Measurements from ENCODE around the gene DOK4. TPM values are rescaled to one million over a fixed set of nuclear protein-coding genes. Genes with fewer than 3 reads are reported as not detected.

Gene DOK4
- total RNA-seq, 3 donors from 2014 or later (not counting 1 experiment from before 2014, with no cell fraction given) = 0.75 to 2.5 (median 1.5) TPM

GRCh38 chr16:57508035-57508425 lies 21.7 kb upstream of the DOK4 start:
- ATAC-seq = no peak
- H3K36me3 Mint-ChIP-seq = no peaks in the 10 kb centered on the region

GRCh38 chr16:57507136-57508034 lies 21.1 kb upstream of the DOK4 start:
- no peak overlapping the region for H3K27ac Mint-ChIP-seq

More at GRCh38 chr16:57508035-57508425, 21.7 kb upstream of the DOK4 start:
- intact Hi-C loops (cut with micrococcal nuclease) = no loop called here
- Mint-ChIP-seq H3K4me3 (no peak overlapping the region), H3K9me3 (no peaks in the 10 kb centered on the region), H3K27me3 (ENCODE audit: low read depth in 2 of 2) (no peaks in the 10 kb centered on the region), H3K27ac (no peak overlapping the region), H3K4me1 (no peaks in the 10 kb centered on the region)
- Histone ChIP-seq H3K27ac (ENCODE audit: low read length) (no peak overlapping the region), H3K4me1 (ENCODE audit: control insufficient read depth, insufficient read depth, low read length) (no peaks in the 10 kb centered on the region), H3K36me3 (ENCODE audit: control insufficient read depth, insufficient read depth, low read length) (peaks cover 9% of the 10 kb centered on the region), H3K9me3 (ENCODE audit: control insufficient read depth, insufficient read depth, low read length) (no peaks in the 10 kb centered on the region), H3K4me3 (ENCODE audit: low read length) (no peak overlapping the region), H3K27me3 (ENCODE audit: control insufficient read depth, insufficient read depth, low read length) (no peaks in the 10 kb centered on the region)
- no peak for DNase-seq
- TF ChIP-seq CTCF (IDR thresholded peaks at IDR 0.05) = no peak
- 92% methylated on average over 3 of the region's 3 CpGs for WGBS (ENCODE audit: insufficient coverage)

DNA sequence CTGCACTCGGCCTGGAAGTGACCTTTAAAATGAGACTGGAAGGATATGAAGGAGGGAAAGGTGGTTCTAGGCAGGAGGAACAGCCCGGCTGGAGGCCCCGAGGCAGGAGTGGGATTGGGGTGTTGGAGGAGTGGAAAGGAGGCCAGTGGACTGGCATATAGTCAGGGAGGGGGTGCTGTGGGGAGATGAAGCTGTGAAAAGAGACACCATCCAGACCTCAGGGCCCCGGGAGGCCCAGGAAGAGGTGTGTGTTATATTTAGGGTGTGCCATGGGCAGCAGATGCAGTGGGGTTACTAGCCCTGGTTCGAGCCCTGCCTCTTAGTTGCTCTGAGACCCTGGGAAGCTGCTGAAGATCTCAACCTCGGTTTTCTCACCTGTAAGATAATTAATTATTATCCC lies 18.9 kb upstream of the DOK4 start:
- H3K4me1 Mint-ChIP-seq = peaks cover 0 to 10% of the 10 kb centered on the region in 2 donors
- no peaks in the 10 kb centered on the region for H3K36me3 Mint-ChIP-seq
- H3K27ac Mint-ChIP-seq = no peak overlapping the region
- WGBS (ENCODE audit: insufficient coverage) = 72% methylated on average over 6 of the region's 6 CpGs
- no peaks in the 10 kb centered on the region for H3K27me3 Mint-ChIP-seq (ENCODE audit: low read depth in 2 of 2)
- no peak overlapping the region for H3K4me3 Mint-ChIP-seq
- intact Hi-C loops (cut with micrococcal nuclease) = no loop called here
- Histone ChIP-seq H3K4me3 (ENCODE audit: low read length) (no peak overlapping the region), H3K4me1 (ENCODE audit: control insufficient read depth, insufficient read depth, low read length) (peaks cover 9% of the 10 kb centered on the region), H3K27ac (ENCODE audit: low read length) (no peak overlapping the region), H3K9me3 (ENCODE audit: control insufficient read depth, insufficient read depth, low read length) (no peaks in the 10 kb centered on the region), H3K27me3 (ENCODE audit: control insufficient read depth, insufficient read depth, low read length) (no peaks in the 10 kb centered on the region), H3K36me3 (ENCODE audit: control insufficient read depth, insufficient read depth, low read length) (no peaks in the 10 kb centered on the region)
- no peak for ATAC-seq
- H3K9me3 Mint-ChIP-seq = no peaks in the 10 kb centered on the region
- DNase-seq = no peak
- no peak for TF ChIP-seq CTCF (IDR thresholded peaks at IDR 0.05)

More at GRCh38 chr16:57507136-57508034, 21.1 kb upstream of the DOK4 start:
- H3K4me1 ChIP-seq (ENCODE audit: control insufficient read depth, insufficient read depth, low read length) = no peaks in the 10 kb centered on the region
- no peaks in the 10 kb centered on the region for H3K4me1 Mint-ChIP-seq
- no peaks in the 10 kb centered on the region for H3K9me3 ChIP-seq (ENCODE audit: control insufficient read depth, insufficient read depth, low read length)
- no peaks in the 10 kb centered on the region for H3K36me3 Mint-ChIP-seq
- H3K27me3 Mint-ChIP-seq (ENCODE audit: low read depth in 2 of 2) = no peaks in the 10 kb centered on the region
- intact Hi-C loops (cut with micrococcal nuclease) = no loop called here
- no peak overlapping the region for H3K27ac ChIP-seq (ENCODE audit: low read length)
- no peak overlapping the region for H3K4me3 ChIP-seq (ENCODE audit: low read length)
- no peaks in the 10 kb centered on the region for H3K9me3 Mint-ChIP-seq
- no peaks in the 10 kb centered on the region for H3K27me3 ChIP-seq (ENCODE audit: control insufficient read depth, insufficient read depth, low read length)
- ATAC-seq = no peak
- TF ChIP-seq CTCF (IDR thresholded peaks at IDR 0.05) = no peak
- no peak overlapping the region for H3K4me3 Mint-ChIP-seq
- peaks cover 6% of the 10 kb centered on the region for H3K36me3 ChIP-seq (ENCODE audit: control insufficient read depth, insufficient read depth, low read length)
- DNase-seq = no peak
- 85% methylated on average over 13 of the region's 13 CpGs for WGBS (ENCODE audit: insufficient coverage)

Measured in natural killer cell (primary cell).